KMS-11 (cell line): ENCODE results near the gene CRYGS.

Source experiments
- H2AFZ ChIP-seq: fragments of 200-600 bp; sonication (generic); 2 replicates; pipeline ENCODE4 v1.6.1; 2016; ENCODE audit warnings: antibody characterized with exemption, mixed run types, low read depth
- H3K27ac ChIP-seq: fragments of 200-600 bp; sonication (generic); 2 replicates; pipeline ENCODE4 v1.6.1; 2016; ENCODE audit warnings: mild to moderate bottlenecking, mixed run types
- H3K27me3 ChIP-seq: fragments of 200-600 bp; sonication (generic); 2 replicates; pipeline ENCODE4 v1.6.1; 2017; ENCODE audit warnings: mild to moderate bottlenecking, low read depth, mixed run types, moderate library complexity; ENCODE audit not compliant: insufficient read depth
- H3K36me3 ChIP-seq: fragments of 200-600 bp; sonication (generic); 2 replicates; pipeline ENCODE4 v1.6.1; 2017; ENCODE audit warnings: mild to moderate bottlenecking, mixed run types; ENCODE audit not compliant: insufficient read depth
- H3K4me1 ChIP-seq: fragments of 200-600 bp; sonication (generic); 2 replicates; pipeline ENCODE4 v1.6.1; 2016; ENCODE audit warnings: mild to moderate bottlenecking, low read depth, mixed run types; ENCODE audit not compliant: poor library complexity, severe bottlenecking
- H3K4me2 ChIP-seq: fragments of 200-600 bp; sonication (generic); 2 replicates; pipeline ENCODE4 v1.7.0; 2016; ENCODE audit warnings: mild to moderate bottlenecking, mixed run types
- H3K4me3 ChIP-seq: fragments of 200-600 bp; sonication (generic); IDR thresholded peaks from 2 replicates; pipeline ENCODE4 v1.6.1; 2017; ENCODE audit warnings: low read depth, low read length, mixed read lengths; ENCODE audit not compliant: insufficient read depth
- H3K79me2 ChIP-seq: fragments of 200-600 bp; sonication (generic); 2 replicates; pipeline ENCODE4 v1.6.1; 2016; ENCODE audit warnings: low read depth, mixed run types; ENCODE audit not compliant: insufficient read depth
- H3K9ac ChIP-seq: fragments of 200-600 bp; sonication (generic); 2 replicates; pipeline ENCODE4 v1.6.1; 2016; ENCODE audit warnings: mild to moderate bottlenecking, mixed run types
- H4K20me1 ChIP-seq: fragments of 200-600 bp; sonication (generic); 2 replicates; pipeline ENCODE4 v1.6.1; 2016; ENCODE audit warnings: mild to moderate bottlenecking, mixed run types; ENCODE audit not compliant: insufficient read depth
- CTCF ChIP-seq: fragments of 200-600 bp; sonication (generic); conservative IDR thresholded peaks from 2 replicates; pipeline ENCODE4 v1.6.1; 2017; ENCODE audit warnings: low read depth, mild to moderate bottlenecking, antibody characterized with exemption, low read length, moderate library complexity, mixed read lengths

The CRYGS gene

GRCh38 chr3:186511702-186512101 lies 32.5 kb downstream of the CRYGS start:
- Histone ChIP-seq H2AFZ (no peak overlapping the region), H3K9ac (no peak overlapping the region), H3K27me3 (no peaks in the 10 kb centered on the region), H3K4me3 (no peak overlapping the region), H3K4me1 (no peaks in the 10 kb centered on the region), H3K27ac (no peak overlapping the region), H3K79me2 (no peaks in the 10 kb centered on the region), H3K36me3 (no peaks in the 10 kb centered on the region), H3K4me2 (no peak overlapping the region), H4K20me1 (no peaks in the 10 kb centered on the region)
- no peak for TF ChIP-seq CTCF

GRCh38 chr3:186511245-186511644 lies 32.9 kb downstream of the CRYGS start:
- no peaks in the 10 kb centered on the region for H3K27me3 ChIP-seq
- no peak for TF ChIP-seq CTCF
- no peak overlapping the region for H3K4me3 ChIP-seq
- no peaks in the 10 kb centered on the region for H4K20me1 ChIP-seq
- H3K9ac ChIP-seq = no peak overlapping the region
- H3K4me1 ChIP-seq = no peaks in the 10 kb centered on the region
- no peak overlapping the region for H2AFZ ChIP-seq
- H3K27ac ChIP-seq = no peak overlapping the region
- H3K4me2 ChIP-seq = no peak overlapping the region
- no peaks in the 10 kb centered on the region for H3K79me2 ChIP-seq
- no peaks in the 10 kb centered on the region for H3K36me3 ChIP-seq

- Histone ChIP-seq H3K79me2 (no peaks in the 10 kb centered on the region), H3K4me3 (no peak overlapping the region), H3K36me3 (no peaks in the 10 kb centered on the region), H3K4me2 (no peak overlapping the region), H3K4me1 (no peaks in the 10 kb centered on the region), H3K27me3 (no peaks in the 10 kb centered on the region), H3K27ac (no peak overlapping the region), H2AFZ (no peak overlapping the region), H3K9ac (no peak overlapping the region), H4K20me1 (no peaks in the 10 kb centered on the region)
- TF ChIP-seq CTCF = no peak
Measured at GRCh38 chr3:186510374-186511079, 33.7 kb downstream of the CRYGS start.

- H3K4me3 ChIP-seq = no peak overlapping the region
- TF ChIP-seq CTCF = no peak
- H3K9ac ChIP-seq = no peak overlapping the region
- H3K36me3 ChIP-seq = no peaks in the 10 kb centered on the region
- H3K79me2 ChIP-seq = no peaks in the 10 kb centered on the region
- H3K4me1 ChIP-seq = no peaks in the 10 kb centered on the region
- no peaks in the 10 kb centered on the region for H4K20me1 ChIP-seq
- H3K27me3 ChIP-seq = no peaks in the 10 kb centered on the region
- no peak overlapping the region for H2AFZ ChIP-seq
- H3K27ac ChIP-seq = no peak overlapping the region
- no peak overlapping the region for H3K4me2 ChIP-seq
Measured at GRCh38 chr3:186509423-186509822, 34.8 kb downstream of the CRYGS start.
